GM21619 (cell line): ENCODE measurements around the gene FN1.
A peak's percentile ranks its signal among the peaks of the same experiment; 100 is the strongest.
"Not testable (repeated sequence)": the region's sequence is repeated elsewhere in the genome, so short reads cannot be mapped to it uniquely, and the experiment has no call there.

Experiments used
- ATAC-seq: cut with Tn5 transposase; IDR thresholded peaks from one replicate; pipeline ENCODE4 v1.9.1; 2021; ENCODE audit not compliant: unreplicated experiment

FN1 gene

DNA sequence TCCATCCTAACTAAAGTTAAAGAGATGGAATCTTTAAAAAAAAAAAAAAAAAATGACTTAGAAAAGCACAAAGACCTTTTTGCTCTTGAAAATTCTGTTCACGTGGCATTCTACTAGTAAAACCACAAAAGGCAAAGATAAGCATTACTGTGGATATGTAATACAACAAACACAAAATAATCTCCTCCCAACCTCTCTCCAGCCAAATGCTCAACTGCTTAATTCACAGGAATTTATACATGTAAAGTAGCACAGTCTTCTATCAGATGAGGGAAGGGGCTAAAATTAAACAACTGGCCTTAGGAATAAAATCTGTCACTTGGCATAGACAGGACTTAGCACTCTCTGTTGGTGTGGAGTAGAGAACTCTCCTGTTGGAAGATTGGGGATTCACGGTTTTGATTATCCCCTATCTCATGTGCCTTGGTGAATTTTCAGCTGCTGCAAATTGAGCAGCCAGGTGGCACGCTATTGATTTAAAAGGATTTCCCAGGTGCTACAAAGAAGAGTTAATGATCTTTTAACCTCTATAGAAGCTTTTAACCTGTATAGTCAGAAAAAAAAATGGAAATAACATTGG lies 66.6 kb downstream of the FN1 start:
- ATAC-seq, result no peak

- ATAC-seq, result no peak
Observed at GRCh38 chr2:215368493-215368809, 67.4 kb downstream of the FN1 start.

DNA sequence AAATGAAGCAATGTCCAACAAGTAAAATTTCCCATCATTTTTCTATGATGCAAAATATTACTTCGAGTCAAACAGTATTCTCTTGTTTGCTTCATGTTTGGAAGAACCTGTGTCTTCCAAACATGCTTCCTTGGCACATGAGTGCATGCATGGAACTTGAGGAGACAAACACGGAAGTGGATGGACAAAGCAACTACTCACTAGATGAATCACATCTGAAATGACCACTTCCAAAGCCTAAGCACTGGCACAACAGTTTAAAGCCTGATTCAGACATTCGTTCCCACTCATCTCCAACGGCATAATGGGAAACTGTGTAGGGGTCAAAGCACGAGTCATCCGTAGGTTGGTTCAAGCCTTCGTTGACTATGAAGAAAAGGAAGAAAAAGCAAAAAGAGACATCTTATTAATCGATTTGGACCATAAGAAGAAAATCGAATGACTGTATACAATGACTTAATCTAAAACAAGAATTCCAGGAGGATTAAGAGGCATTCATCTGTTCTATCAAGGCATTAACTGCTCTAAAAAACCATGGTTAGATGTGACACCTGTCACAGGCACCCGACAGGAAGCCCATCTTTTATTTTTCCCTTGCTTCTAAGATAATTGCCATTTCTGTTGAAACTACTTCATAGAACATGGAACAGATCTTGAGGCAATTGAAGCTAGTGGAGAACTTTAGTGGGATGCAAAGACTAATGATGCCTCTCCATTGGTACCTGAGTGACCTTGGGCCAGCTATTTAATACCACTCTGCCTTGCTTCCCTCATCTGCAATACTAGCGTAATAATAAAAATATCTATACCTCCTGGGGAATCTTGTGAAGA lies 68.0 kb downstream of the FN1 start:
- ATAC-seq, result no peak

- ATAC-seq, result no peak
Observed at GRCh38 chr2:215366440-215367032, 69.3 kb downstream of the FN1 start.

- peak; percentile 49 for ATAC-seq
Observed at GRCh38 chr2:215365184-215365658, 70.6 kb downstream of the FN1 start.

DNA sequence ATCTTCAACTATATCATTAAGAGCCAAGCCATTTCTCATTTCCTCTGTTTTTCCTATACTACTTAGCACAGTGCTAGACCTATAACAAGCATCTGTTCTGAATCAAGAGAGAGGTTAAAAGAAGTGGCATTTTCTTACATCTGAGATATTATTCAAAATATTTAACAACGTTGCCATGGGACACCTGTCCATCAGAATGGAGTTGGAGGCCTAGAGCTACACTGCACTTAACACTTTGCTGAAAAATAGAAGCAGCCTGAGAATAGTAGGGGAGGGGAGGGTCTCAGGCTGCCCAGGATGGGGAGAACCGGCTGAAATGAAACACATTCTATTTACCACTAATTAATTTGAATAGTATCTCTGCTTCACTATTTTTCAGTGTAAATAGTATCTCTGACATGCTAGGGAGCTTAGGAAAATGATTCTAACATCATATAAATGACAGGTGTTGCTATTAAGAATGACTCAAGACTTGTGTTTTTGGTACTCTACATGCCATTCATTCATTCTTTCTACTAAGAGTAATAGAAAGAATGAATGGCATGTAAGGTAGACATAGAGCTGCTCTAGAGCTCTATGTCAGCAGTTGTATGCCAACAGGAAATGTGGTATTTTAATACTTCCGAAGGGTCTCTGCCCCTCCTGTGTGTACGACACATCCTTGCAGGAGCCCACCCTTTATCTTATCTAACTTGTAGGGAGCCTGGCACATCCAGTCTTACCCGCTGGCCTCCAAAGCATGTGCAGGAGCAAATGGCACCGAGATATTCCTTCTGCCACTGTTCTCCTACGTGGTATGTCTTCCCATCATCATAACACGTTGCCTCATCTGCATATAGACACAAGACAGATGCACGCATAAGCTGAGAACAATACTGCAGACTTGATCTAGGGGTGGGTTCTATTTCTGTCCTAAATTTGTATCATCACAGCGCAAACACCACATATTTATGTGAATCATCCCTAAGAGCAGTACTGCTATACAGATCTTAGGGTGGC lies 71.4 kb downstream of the FN1 start:
- ATAC-seq, result no peak

DNA sequence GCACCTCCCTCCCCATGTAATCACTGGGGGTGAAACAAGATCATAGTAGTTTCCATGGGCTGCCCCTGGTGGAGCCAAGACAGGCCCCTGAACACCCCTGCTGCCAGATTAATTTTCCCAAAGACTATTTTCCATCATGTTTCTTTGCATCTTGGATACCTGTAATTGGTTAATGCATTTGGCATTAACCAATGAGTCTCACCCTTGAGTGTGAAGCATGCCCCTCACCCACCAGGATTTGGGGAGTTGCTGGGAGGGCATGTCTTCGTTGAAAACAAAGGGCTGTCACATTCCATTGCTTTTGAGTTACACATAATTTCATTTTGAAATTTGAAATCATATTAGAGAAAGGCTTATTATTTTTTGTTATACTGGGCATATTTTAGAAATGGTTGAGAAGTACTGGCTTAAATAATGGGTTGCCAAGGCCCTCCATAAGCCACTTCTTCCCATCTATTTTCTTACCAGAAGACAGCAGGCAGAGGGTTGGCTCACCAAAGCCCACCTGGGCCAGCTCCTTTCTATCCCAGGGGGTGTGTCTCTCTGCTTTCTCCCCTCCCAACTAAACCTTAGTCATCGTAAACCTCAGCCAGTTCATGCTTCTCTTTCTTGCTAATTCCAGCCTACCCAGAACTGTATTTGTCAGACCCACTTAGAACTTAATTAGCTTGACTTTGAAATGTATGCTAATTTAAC lies 72.3 kb downstream of the FN1 start:
- ATAC-seq, result no peak

GRCh38 chr2:215363039-215363438 lies 72.8 kb downstream of the FN1 start:
- ATAC-seq, result no peak

- ATAC-seq, result no peak
Observed at GRCh38 chr2:215362562-215362904, 73.3 kb downstream of the FN1 start.

DNA sequence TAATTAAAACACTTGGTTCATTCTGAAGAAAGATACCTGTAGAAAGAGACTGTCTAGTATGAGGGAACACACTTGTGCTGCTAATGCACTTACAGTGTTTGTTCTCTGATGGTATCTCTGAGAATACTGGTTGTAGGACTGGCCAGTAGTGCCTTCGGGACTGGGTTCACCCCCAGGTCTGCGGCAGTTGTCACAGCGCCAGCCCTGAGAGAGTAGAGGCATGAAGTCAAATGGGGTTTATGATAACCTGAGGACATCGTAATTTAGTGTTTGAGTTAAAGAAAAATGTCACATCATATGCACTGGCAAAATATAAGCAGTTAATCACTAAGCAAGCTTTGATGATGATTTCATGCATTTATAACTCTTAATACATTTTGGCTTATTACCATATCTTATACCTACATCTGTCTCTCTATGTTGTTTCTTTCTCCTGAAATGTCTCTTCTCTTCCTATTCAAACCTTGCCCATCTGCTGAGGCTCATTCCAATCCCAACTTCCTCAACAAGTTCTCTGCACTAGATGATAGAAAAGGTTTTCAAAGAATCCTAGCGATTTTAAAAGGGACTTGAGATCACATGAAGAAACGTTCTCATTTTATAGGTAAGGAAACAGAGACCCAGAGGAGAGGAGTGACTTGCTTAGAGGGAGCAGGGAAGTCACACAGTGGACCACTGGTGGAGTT lies 73.8 kb downstream of the FN1 start:
- no peak for ATAC-seq

DNA sequence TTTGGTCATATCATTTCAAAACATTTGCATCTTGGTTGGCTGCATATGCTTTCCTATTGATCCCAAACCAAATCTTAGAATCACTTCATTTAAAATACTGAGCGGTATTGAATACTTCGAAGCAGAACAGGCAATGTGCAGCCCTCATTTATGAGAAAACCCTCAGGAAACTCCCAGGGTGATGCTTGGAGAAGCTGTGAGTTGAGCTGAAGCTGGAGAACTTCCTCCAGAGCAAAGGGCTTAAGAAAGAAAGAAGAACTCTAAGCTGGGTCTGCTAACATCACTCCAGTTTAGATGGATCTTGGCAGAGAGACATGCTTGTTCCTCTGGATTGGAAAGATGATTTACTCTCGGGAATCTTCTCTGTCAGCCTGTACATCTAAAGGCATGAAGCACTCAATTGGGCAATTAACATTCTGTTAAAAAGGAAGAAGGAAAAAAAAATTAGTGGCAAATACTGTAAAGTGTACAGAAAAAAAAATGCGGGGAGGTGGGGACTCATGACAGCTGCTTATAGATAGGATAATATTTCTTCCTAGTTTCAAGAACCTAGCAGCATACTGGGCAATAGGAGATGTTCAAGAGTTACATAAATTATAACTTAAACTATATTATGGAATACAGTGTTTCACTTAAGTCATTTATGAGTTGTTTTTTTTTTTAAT lies 74.5 kb downstream of the FN1 start:
- ATAC-seq, result no peak

GRCh38 chr2:215360596-215360995 lies 75.3 kb downstream of the FN1 start:
- ATAC-seq, result no peak

GRCh38 chr2:215360059-215360458 lies 75.8 kb downstream of the FN1 start:
- ATAC-seq, result not testable (repeated sequence)

GRCh38 chr2:215359576-215359922 lies 76.3 kb downstream of the FN1 start:
- no peak for ATAC-seq

GRCh38 chr2:215358891-215359575 lies 76.8 kb downstream of the FN1 start:
- no peak for ATAC-seq

- no peak for ATAC-seq
Observed at GRCh38 chr2:215358312-215358845, 77.5 kb downstream of the FN1 start.

DNA sequence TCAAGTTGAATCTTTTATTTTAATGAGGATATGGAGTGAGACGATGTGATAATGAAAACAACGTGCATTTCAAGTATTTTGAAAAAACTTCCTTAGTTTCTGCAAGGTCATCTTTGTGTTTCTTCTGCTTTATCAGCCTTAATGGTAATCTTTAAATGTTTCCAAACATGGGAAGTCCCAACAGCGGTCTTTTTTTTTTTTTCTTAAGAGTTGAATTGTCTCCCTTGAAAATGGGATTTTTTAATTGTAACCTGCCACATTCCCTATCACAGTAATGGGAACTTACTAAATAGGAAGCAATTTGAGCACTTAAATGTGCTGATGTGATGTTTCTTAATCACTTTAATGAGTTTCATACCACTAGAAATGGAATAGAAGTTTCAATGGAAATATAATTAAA lies 78.2 kb downstream of the FN1 start:
- no peak for ATAC-seq

DNA sequence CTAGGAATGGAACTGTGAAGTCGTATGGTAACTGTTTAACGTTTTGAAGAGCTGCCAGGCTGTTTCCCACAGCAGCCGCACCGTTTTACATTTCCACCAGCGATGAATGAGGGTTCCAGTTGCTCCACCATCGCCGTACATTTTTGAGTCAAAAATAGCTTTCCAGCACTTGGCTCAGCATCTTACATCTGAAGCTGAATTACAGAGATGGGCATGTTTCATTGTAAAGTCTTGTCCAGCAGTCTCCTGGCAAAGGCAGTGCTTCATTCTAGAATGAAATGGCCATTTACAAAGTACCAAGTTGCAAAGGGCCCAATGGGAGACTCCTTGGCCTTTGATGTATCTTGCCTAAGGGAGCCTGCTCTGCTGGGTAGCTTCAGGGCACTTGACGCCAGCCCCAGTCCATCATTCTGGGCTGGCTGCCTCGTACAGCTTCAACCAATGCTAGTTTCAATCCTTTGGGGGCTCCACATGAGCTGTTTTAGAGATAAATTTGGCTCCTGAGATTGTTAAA lies 78.9 kb downstream of the FN1 start:
- no peak for ATAC-seq
